ENCODE measurements around the gene ANAPC15. TPM values are rescaled to one million over a fixed set of nuclear protein-coding genes. Genes with fewer than 3 reads are reported as not detected.

ANAPC15 gene
- polyA plus RNA-seq, 1 donor from 2014 or later = 68.5 TPM

DNA sequence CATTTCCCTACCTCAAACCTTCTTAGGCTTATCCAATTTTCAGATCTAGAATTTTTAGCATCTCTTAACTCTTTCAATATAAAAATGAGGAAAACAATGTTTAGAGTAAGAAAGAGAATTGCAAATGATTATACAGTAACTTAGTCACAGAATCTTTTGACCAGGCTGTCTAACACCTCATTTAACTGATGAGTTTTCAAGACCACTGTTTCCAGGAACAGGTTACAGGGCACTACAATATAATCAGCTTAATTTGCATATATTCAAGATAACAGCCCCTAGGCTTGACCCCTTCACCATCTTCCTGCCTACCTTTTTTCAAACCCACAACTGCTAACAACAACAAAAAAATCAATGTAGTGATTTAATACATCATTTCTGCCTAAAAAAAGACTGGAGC, 44.8 kb downstream of the ANAPC15 start:
- Mint-ChIP-seq H3K36me3 (no peaks in the 10 kb centered on the region), H3K27me3 (no peaks in the 10 kb centered on the region), H3K9me3 (no peaks in the 10 kb centered on the region), H3K4me3 (no peak overlapping the region), H3K27ac (no peak overlapping the region), H3K4me1 (peaks cover 14 to 23% (median 16%) of the 10 kb centered on the region in 3 donors)

DNA sequence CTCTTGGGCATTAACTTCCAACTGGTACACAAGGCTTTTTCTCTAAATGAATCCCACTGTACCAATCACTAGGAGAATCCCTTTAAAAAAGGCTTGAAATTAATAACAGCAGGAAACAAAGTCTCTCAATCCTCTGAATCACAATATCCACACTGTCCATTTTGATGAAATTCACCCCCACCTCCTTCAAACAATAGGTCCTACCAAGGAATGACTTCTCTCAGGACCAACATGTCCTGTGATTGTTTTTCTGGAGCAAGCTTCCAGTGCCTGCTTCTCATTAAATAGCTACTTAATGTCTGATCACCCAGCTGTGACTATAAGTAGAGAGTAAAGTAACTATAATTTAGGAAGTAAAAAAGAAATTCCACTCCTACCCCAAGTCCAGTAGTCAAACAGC, 45.2 kb downstream of the ANAPC15 start:
- no peak overlapping the region for H3K27ac Mint-ChIP-seq
- no peak overlapping the region for H3K4me3 Mint-ChIP-seq
- H3K4me1 Mint-ChIP-seq = peaks cover 14 to 23% (median 16%) of the 10 kb centered on the region in 3 donors
- no peaks in the 10 kb centered on the region for H3K27me3 Mint-ChIP-seq
- H3K36me3 Mint-ChIP-seq = no peaks in the 10 kb centered on the region
- H3K9me3 Mint-ChIP-seq = no peaks in the 10 kb centered on the region

DNA sequence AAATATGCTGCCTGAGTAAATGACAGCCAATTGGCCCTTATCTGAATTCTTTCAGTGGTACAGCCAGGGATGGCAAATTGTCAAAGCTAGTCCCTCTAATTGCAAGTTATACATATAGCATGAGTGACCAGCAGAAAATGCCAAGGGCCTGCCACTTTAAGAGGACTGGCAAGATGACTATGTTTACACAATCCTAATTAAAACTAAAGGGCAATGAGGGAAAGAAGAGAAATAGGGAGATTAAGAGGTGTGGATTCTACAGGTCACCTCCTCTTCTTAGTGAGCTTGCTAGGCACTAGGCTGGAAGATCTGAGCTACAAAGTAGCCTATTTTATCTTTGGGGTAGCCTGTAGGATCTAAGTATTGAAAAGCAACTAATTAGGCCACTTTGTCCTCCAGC, 45.6 kb downstream of the ANAPC15 start:
- H3K4me3 Mint-ChIP-seq = no peak overlapping the region
- H3K36me3 Mint-ChIP-seq = peaks cover 3% of the 10 kb centered on the region

DNA sequence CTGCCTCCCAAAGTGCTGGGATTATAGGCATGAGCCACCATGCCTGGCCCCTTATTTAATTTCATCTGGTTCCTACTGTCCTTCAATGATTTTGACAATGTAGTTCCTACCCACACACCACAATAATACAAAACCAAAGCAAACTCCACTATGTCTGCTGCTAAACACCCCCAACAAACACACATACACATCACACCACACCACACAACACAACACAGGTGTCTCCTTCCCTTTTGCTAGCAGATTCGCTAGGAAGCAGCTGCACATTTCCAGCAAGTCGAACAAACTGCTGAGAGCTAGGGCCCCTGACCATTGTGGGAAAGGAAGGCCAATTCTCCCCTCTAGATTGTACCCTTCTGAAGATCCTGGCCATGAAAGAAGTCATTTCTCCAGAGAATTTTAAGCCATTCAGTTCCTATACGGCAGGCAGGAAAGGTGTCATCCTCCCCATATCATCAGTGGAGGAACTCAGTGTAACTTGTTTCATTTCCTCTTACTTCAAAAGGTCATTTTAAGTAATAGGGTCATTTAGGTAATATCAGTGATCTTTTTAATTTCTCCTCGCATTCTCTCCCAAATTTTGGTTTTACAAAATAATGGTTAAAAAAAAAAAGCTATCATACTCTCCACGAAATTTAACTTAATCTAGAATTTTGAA, 50.6 kb downstream of the ANAPC15 start:
- peaks cover 4% of the 10 kb centered on the region for H3K36me3 Mint-ChIP-seq
- H3K9me3 Mint-ChIP-seq = no peaks in the 10 kb centered on the region
- no peaks in the 10 kb centered on the region for H3K27me3 Mint-ChIP-seq
- peak overlapping the region; percentile 12 to 97 (median 83) for H3K27ac Mint-ChIP-seq
- H3K4me3 Mint-ChIP-seq = peak overlapping the region; percentile 2 to 70 (median 66)
- H3K4me1 Mint-ChIP-seq = peaks cover 5 to 7% (median 6%) of the 10 kb centered on the region in 3 donors

More for the DNA sequence above, 45.6 kb downstream of the ANAPC15 start:
- H3K27ac Mint-ChIP-seq = no peak overlapping the region
- H3K27me3 Mint-ChIP-seq = no peaks in the 10 kb centered on the region
- H3K4me1 Mint-ChIP-seq = peaks cover 16 to 26% (median 20%) of the 10 kb centered on the region in 3 donors
- H3K9me3 Mint-ChIP-seq = no peaks in the 10 kb centered on the region

Other genes starting within 250 kb of the ANAPC15 start
- gene DEFB131B, start 234.2 kb downstream of the ANAPC15 start, polyA plus RNA-seq = not detected
- gene XNDC1N, start 184.1 kb downstream of the ANAPC15 start, polyA plus RNA-seq = 3.3 TPM
- 13.6 TPM for gene RNF121, start 183.6 kb downstream of the ANAPC15 start, polyA plus RNA-seq
- 41.5 TPM for gene IL18BP, start 113.8 kb downstream of the ANAPC15 start, polyA plus RNA-seq
- 66.6 TPM for gene NUMA1, start 32.2 kb downstream of the ANAPC15 start, polyA plus RNA-seq
- gene LRRC51, start 31.8 kb downstream of the ANAPC15 start, polyA plus RNA-seq = 4.1 TPM
- 111 TPM for gene LAMTOR1, start 9.4 kb downstream of the ANAPC15 start, polyA plus RNA-seq
- gene TOMT, start 6.8 kb downstream of the ANAPC15 start, polyA plus RNA-seq = not detected
- not detected for gene FOLR3, start 23.0 kb upstream of the ANAPC15 start, polyA plus RNA-seq
- not detected for gene FOLR1, start 79.4 kb upstream of the ANAPC15 start, polyA plus RNA-seq
- 16.1 TPM for gene FOLR2, start 104.1 kb upstream of the ANAPC15 start, polyA plus RNA-seq
- 11.7 TPM for gene INPPL1, start 112.1 kb upstream of the ANAPC15 start, polyA plus RNA-seq
- not detected for gene PHOX2A, start 131.5 kb upstream of the ANAPC15 start, polyA plus RNA-seq

All from IgD-negative memory B cell (primary cell).